ENCODE results near the gene CCDC15.
"Not testable (repeated sequence)": the region's sequence is repeated elsewhere in the genome, so short reads cannot be mapped to it uniquely, and the experiment has no call there.

The CCDC15 gene

DNA sequence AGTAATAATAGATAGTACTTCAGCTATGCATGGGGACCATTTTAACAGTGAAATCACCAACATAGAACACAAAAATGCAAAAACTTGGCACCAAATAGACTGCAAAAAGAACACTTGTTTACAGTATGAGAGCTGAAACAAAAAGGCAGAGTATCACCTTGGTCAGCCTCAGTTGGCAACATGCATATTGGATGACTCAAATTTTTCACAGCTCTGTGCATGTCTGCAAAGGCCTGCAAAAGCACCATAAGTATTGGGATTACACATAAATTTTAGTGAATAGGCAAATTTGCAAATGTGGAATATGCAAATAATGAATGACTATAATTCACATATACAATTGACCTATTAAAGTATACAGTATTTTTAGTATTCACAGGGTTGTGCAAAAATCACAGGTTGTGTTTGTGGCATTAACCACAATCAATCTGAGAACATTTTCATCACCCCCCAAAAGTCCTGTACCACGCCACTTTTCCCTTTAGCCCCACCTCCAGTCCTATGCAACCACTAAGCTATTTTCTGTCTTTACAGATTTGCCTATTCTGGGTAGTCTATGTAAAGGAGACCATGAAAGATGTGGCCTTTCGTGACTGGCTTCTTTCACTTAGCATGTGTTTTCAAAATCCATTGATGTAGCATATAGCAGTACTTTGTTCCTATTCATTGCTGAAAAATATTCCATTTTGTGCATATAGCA is 47.2 kb downstream of the CCDC15 start:
- peak in 1 of 5 experiments; percentile 25 for DNase-seq

DNA sequence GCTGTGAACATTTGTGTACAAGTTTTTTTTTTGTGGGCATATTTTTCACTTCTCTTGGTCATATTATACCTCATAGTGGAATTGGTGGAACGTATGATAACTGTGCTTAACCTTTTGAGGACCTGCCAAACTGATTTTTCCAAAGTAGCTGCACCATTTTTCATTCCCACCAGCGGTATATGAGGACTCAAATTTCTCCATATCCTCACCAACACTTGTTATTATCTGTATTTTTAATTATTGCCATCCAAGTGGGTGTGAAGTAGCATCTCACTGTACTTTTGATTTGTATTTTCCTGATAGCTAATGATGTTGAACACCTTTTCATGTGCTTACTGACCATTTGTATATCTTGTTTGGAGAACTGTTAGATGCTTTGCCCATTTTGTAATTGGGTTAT is 47.8 kb downstream of the CCDC15 start:
- no peak for DNase-seq

DNA sequence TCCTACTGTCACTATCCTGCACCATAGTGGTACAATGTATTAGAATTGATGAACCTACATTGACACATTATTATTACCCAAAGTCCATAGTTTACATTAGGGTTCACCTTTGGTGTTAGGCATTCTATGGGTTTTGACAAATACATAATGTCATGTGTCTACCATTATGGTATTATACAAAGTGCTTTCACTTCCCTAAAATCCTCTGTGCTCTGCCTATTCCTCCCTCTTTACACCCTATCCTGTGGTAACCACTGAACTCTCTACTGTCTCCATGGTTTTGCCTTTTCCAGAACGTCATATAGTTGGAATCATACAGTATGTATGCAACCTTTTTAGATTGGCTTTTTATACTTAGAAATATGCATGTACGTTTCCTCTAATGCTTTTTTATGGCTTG is 51.5 kb downstream of the CCDC15 start:
- DNase-seq, result no peak

DNA sequence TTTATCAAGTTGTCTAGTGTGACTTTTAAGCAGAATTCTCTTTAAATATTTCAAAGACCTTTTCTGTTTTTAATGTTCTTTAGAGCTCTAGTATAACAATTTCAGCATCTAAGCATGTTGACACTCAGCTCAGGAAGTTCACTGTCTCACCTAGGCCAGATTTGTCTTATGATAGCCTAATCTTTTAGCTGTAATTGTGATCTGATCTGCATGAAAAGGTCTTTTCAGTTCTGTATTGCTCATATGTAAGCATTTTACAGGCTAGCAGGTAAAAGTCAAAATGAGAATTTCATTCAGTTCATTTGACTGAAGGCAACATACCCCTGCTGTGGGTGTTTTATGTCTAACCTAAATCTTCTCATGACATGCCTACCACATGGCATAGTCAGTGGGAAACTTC is 62.4 kb downstream of the CCDC15 start:
- DNase-seq, result peak in 1 of 5 experiments; percentile 68

DNA sequence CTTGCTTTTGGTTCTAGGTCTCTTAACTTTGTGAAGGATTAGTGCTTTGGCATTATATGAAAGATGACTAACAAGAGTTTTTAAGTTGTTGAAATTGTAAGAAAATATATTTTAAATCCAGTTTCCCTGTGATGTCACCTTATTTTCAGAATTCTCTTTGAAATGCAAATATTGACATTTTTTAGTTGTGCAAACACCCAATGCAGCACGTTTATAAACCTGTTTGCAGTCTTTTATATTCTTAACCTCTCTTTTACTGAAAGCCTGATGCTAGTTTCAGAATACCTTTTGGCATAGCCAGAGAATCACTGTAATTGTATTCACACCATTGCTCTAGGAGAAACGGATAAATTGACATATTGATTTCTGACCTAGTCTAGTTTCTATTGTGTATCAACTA is 66.3 kb downstream of the CCDC15 start:
- no peak for DNase-seq

DNA sequence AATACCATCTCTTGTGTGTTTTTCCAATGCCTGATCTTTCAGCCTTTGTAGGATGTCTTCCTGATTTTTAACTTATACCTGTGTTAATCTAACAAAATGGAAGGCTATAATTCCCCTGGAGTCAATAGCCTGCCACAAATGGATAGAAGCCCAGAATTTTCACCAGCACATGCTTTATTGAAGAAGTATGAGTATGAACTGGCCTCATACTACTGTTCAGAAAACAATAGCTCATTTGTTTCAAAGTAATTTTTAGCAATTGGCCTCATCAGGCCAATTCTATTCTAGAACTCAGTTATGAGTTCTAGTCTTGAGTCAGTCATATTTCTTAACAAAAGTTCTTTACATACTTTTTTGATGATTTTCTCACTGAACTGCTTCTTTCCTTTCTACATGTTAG is 68.5 kb downstream of the CCDC15 start:
- no peak for DNase-seq

DNA sequence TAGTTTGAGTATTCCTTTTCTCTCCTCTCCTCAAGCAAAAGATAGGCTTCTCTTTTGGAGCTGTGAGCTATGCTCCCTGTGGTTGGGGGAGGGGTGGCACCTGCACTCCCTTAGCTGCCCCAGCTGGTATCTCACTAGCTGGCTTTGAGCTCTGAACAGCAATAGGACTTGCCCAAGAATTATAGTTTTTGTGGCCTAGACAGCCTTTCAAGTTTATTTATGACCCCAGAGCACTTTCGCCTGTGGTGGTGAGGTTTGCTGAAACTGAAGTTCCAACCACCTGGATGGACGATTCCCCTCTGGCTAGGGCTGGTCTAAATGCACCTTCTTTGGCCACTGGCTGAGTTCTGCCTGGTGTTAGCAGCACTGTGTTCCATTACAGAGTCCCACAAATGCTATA is 72.0 kb downstream of the CCDC15 start:
- DNase-seq, result no peak

DNA sequence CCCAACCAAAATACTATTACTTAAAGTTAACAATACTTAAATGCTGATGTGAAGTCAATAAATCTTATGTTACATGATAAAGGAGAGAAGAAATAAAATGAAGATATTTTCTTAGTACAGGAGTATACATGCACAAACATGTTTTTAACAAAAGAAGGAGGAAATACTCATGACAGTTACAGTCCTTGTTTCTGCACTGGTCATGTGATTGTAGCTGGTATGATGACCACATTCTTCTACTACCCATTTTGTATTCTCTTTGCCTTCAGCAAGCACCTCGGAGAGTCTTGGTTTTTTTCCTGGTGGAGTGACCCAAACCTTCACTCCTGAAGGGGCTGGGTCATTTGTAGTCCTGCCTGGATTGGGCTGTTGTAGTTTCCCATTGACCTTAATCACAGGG is 75.4 kb downstream of the CCDC15 start:
- not testable (repeated sequence) for DNase-seq

DNA sequence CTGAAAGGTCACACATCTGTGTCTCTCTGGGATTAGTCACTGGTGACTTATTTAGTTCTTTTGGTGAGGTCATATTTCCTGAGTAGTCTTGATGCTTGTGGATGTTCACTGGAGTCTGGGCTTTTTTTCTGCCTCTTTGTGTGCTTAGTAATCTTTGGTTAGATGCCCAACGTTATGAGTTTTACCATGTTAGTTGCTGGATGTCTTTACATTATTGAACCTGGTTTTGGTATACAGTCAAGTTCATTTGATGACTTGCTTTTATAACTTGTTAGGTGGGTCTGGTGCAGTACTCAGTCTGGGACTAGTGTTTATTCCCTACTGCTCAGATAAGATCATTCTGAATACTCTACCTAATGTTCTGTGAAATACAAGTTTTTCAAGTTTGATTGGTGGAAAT is 82.9 kb downstream of the CCDC15 start:
- DNase-seq, result no peak

DNA sequence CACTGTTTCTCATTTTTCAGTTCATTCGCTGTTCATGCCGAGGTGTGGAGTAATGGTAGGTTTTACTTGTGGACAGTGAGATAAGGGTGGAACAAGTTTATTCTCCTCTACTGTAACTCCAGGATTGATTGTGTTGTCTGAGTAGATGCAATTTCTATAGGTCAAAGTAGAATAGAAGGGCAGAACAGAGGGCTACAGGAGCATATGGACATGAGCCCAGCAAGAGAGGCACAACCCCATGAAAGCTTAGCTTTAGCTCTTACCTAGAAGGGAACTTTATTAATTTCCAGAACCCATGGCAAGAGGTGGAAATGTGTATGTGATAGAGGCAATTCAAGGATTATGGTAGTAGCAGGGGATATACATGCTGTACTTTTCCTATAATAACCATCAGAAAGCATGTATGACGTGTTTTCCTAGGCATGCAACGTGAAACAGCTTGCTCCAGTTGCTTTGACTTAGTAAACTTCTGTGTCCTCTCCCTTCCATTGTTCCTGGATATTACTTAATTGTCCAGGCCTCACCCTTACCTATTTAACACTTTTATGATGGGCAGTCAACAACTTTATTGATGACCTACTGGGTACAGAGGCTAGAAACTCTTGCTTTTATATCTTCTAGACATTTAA is 95.3 kb downstream of the CCDC15 start:
- no peak for DNase-seq

DNA sequence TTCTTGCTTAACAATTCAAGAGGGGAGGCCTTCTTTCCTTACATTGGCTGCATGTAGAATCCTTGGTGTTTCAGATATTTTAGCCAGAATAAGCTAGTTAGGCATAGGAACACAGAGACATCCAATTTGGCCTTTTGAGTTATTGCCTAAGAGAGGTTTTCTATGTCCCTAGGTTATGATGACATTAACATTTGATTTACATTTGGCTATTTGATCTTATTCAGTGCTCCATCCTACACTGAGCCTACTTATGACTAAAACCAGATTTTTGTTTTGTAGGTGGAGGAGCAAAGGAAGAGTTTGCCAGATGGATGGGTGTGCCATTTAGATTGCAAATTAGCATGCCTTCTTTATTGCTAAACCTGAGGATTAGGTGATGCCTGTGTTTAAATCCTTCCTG is 98.0 kb downstream of the CCDC15 start:
- DNase-seq, result no peak

DNA sequence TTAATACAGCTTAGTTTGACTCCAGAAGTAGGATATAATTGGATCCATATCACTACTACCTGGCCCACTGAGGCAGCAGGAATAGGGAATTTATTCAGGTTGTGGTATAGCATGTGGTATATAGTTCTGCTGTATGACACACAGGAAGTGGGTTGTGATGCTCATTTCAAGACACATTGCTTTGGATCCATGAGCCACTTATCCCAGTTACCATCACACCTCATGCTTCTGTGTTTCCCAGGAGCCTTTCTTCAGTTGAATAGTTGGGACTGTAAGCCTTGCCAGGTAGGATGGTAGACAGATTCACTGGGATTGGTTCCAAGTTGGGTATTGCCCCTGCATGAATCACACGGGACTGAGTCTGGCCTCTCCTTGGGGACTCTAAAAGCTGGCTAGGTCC is 99.2 kb downstream of the CCDC15 start:
- DNase-seq, result peak in 1 of 5 experiments; percentile 42

DNA sequence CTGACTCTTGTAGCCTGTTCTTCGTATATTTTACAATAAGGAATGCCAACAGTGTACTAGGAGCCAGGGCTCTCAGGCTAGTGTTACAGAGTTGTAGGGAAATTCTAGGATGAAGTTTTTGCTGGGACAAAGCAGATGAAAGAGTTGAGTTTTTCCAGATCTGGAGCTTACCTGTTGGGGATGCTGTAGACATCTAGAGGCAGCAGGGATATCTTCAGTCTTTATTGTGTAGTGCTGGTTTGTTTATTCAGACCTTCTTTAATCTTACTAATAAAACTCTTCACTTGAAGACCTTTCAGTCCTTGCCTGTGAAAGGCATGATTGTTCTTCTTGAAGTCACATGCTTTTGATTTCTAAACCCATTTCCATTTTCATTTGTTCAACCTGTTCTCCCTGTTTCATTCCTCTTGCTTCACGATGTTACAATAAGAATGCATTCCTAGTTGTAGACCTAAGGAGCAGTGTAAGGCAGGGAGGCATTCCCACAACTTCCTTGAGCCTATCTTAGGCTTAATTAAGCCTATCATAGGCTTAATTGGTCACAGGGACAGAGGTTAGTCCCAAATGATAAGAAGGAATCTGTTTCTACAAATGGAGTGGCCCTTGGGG is 101.2 kb downstream of the CCDC15 start:
- DNase-seq, result no peak

DNA sequence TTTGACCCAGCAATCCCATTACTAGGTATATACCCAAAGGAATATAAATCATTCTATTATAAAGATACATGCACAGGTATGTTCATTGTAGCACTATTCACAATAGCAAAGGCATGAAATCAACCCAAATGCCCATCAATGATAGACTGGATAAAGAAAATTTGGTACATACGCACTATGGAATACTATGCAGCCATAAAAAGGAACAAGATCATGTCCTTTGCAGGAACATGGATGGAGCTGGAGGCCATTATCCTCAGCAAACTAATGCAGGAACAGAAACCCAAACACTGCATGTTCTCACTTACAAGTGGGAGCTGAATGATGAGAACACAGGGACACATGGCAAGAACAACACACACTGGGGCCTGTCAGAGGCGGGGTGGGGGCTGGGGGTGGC is 102.1 kb downstream of the CCDC15 start:
- DNase-seq, result not testable (repeated sequence)

DNA sequence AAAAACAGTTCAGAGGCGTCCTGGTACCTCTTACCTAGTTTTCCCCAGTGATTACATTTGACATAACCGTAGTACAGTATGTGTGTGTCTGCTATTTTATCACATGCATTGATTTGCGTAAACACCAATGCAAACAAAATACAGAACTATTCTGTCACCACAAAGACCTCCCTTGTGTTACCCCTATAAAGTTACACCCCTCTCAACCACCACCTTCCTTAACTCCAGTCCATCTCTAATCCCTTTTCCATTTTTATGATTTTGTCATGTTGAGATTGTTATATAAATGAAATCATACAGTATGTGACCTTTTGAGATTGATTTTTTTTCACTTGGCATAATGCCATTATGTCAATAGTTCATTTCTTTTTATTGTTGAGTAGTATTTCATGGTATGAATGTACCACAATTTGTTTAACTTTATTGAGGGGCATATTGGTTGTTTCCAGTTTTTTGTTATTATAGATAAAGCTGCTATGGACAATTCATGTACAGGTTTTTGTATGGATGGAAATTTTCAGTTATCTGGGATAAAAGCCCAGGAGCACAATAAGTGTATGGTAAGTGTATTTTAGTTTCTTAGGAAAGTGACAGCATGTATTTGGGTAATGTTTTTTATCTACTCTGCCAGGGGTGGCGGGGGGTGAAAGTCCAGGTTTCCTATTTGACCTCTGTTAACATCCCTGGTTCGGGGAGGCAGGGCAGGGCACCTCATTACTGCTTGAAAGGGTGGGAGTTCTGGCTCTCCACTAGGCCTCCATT is 103.1 kb downstream of the CCDC15 start:
- DNase-seq, result no peak

DNA sequence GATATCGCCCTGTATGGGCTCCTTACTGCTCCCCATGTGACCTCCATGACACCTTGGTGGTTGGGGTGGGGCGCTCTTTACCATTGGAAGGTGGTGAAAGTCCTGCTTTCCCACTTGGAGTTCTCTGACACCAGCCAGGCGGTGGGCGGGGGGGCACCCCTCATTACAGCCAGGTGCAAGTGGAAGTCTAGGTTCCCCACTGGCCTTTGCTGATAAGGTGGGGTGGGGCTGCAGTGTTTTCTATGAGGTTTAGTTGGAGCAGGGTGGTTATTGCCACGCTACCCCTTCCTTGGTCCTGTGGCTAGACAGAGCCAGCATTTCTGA is 103.7 kb downstream of the CCDC15 start:
- no peak for DNase-seq

DNA sequence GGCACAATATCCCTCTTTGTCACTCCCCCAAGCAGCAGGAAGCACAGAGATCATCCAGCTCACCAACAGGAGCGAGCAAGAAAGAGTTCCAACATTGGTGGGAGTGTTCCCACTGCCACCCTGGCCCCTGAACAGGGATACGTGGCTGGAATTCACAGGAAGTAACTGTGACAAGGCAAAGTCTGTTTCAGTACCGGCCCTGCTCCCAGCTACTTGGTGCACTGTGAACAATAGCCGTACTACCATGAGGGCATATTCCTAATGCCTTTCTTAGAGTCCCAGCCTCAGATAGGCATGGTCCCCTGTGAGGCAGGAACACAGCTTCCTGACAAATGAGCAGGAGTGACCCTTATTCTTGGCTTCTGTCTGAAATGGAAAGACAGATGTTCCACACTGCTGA is 107.3 kb downstream of the CCDC15 start:
- no peak for DNase-seq

DNA sequence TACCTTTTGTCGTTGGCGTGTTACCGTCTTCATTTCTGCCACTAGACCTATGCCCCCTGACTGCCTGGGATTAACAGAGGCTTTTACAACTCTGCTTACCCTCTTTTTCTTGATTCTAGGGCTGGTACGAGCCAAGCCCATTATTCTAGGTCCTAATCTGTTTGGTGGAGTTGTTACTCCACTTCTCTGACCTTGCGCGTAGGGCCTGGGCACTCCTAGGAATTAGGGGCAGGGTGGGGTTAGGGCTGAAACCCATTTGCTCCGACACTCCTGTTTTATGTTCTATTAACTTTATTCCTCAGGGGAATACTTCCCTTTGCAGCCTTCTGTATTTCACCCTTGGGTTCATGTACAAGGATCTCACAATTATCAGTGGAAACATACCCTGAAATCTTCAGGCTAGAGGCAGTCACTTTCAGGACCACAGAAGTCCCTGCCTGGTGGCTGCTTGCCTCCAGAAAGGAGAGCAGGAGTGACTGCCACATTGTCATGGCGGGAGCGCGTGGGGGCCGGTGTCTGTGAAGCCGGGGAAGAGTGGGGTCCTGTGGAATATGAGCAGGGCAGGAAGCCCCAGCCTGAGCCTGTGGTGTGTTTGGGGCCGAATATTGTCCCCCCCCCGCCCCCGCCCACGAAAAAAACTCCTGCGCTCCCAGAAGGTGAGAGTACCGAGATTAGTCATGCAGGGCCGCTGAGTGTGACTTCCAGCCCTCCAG is 108.4 kb downstream of the CCDC15 start:
- no peak for DNase-seq

DNA sequence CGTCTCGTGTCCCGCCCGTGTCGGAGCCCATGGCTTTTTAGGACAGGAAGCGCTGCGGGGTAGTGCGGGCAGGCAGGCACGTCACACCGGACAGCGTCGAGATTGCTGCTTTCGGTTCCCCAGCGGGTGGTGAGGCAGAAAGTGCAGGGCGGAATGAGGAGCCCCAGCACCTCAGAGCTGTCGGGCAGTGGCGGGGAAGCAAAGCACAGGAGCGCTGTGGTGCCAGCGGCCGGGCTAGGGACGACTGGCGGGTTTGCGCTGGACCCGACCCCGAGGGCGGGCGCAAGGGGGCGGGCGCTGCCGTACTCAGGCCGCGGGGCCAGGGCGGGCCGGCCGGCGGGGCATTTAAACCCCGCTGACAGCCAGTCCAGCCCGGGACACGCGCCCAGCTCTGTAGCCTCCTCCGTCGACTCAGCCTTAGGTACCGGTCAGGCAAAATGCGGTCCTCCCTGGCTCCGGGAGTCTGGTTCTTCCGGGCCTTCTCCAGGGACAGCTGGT is 109.0 kb downstream of the CCDC15 start, which contains the start of gene SLC37A2:
SLC37A2 (plus strand) TSS at position 375 of the 498 bp plus-strand sequence; CDS start at position 438, 63 bp downstream.
- DNase-seq, result peak in 2 of 5 experiments; percentile 47 to 78

DNA sequence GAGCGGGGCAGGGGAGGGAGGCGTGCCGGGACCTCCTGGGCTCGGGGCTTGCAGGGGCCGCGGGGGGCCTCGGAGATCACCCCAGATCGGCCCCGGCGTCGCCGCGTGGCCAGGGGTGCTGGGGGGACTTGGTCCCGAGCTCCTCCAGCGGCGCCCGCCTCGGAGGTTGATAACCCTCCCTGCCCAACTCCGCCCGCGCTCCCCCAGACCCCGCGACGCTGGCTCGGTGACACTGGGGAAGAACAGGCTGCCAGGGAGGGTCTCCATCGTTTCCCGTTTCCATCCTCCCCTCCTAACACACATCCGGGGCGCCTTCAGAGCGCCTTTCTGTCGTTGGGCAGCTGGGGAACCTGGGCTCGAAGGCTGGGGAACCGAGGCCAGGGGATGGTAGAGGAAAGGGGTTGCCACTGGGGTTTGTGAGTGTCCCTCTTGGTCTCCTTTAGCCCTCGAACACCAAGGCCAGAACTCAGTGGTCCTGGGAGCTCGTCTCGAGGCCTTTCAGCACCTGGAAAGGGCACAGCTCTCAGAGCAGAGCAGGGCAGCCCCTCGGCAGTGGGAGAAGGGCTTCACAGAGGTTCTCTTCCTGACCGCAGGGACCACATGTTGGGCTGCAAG is 109.5 kb downstream of the CCDC15 start:
- DNase-seq, result no peak

DNA sequence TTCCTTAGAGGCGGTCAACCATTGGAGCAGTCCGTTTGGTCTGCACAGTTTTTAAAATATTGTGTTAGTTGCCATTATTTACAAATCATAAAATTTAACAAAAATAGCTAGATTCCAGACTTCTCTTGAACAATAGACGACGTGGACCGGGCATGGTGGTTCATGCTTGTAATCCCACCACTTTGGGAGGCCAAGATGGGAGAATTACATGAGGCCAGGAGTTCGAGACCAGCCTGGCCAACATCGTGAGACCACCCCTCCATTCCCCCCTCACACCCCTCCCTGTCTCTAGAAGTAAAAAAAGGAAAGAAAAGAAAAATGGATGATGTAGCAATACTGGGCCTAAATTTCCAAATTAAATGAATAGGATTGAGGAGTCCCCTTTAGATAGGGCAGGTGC is 110.1 kb downstream of the CCDC15 start:
- DNase-seq, result no peak

DNA sequence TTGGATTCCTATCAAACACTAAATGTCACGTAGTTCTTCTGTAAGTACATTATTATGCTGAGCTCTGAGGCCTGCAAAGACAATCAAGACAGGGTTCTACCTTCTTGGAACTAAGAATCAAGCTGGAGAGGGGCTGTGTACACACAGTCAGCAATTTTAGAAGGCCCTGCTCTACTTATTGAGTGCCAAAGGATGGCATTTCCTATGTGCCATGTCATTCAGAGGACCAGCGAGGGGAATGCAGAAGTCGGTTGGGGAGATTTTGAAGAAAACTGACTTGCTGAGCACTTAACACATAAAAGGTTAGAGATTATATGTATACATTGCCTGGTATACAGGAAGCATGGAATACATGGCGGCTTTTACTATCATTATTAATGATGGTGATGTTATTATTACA is 114.4 kb downstream of the CCDC15 start:
- DNase-seq, result no peak

Measured in T-helper 2 cell (primary cell).